Endothelial cell of umbilical vein (primary cell): ENCODE results near the gene AP1B1. TPM values are rescaled to one million over a fixed set of nuclear protein-coding genes. Genes with fewer than 3 reads are reported as not detected.

Source experiments
- BruUV-seq: library from RNA; stranded (reverse); fragments of 400-500 nt; replicated peaks from 2 replicates; lab custom pipeline; 2021; lab: Mats Ljungman, UMichigan
- CTCF ChIA-PET: fragments of 300-600, 350-600 bp; sonication (Branson Sonifier 250); formaldehyde crosslinking; loops from one replicate; lab custom pipeline; 2021; ENCODE audit warnings: antibody characterized with exemption, inconsistent platforms; lab: Charles Lee
- POLR2A ChIA-PET: fragments of 300-600, 350-600 bp; sonication (Branson Sonifier 250); formaldehyde crosslinking; loops from one replicate; lab custom pipeline; 2021; ENCODE audit warnings: antibody characterized with exemption, inconsistent platforms; lab: Charles Lee
- DNase-seq: peaks from one replicate; pipeline ENCODE4 v3.0.0-alpha.2; 2011; ENCODE audit warnings: low read depth, low spot score
- FAIRE-seq: peaks from 2 replicates; lab custom pipeline; 2011; peaks lifted over from hg19 to GRCh38; lab: Jason Lieb, UNC
- H2AFZ ChIP-seq: 2 replicates; pipeline ENCODE4 v1.6.0; 2012; ENCODE audit warnings: low read depth, low read length, control low read depth, inconsistent platforms
- H3K27ac ChIP-seq: 2 replicates; pipeline ENCODE4 v1.5.1; 2011; ENCODE audit warnings: low read depth, mild to moderate bottlenecking, control low read depth, low read length, moderate library complexity; ENCODE audit not compliant: insufficient read depth
- H3K27me3 ChIP-seq, 2 experiments: 2 replicates each; pipeline versions ENCODE4 v1.6.0 to v1.6.1; 2011; ENCODE audit warnings: low read length in 2 of 2, mixed read lengths in 1 of 2; ENCODE audit not compliant: control insufficient read depth in 2 of 2, insufficient read depth in 2 of 2
- H3K36me3 ChIP-seq, 2 experiments: 2 replicates in 1 of 2; 3 replicates in 1 of 2; pipeline ENCODE4 v1.5.1; 2011; ENCODE audit warnings: low read length in 2 of 2, mild to moderate bottlenecking in 1 of 2, moderate library complexity in 1 of 2; ENCODE audit not compliant: control insufficient read depth in 2 of 2, insufficient read depth in 2 of 2; ENCODE audit errors: extremely low read depth in 1 of 2
- H3K4me1 ChIP-seq: 3 replicates; pipeline ENCODE4 v1.5.1; 2011; ENCODE audit warnings: mild to moderate bottlenecking, low read length; ENCODE audit not compliant: control insufficient read depth, insufficient read depth; ENCODE audit errors: extremely low read depth
- H3K4me2 ChIP-seq: 2 replicates; pipeline ENCODE4 v1.6.1; 2011; ENCODE audit warnings: low read length, control low read depth, mixed read lengths; ENCODE audit not compliant: insufficient read depth
- H3K4me3 ChIP-seq, 3 experiments: fragments of 200-600 bp in 1 of 3; sonication (generic), shearing (Covaris generic) in 1 of 3; replicated peaks in 1 of 3; 2 replicates each; pipeline ENCODE4 v1.5.1; 2011 to 2016; ENCODE audit warnings: control low read depth in 3 of 3, low read length in 3 of 3, mild to moderate bottlenecking in 2 of 3, inconsistent platforms in 1 of 3, low read depth in 1 of 3, moderate library complexity in 1 of 3; ENCODE audit not compliant: insufficient read depth in 1 of 3
- H3K79me2 ChIP-seq: 2 replicates; pipeline ENCODE4 v1.6.0; 2012; ENCODE audit warnings: low read length, inconsistent platforms; ENCODE audit not compliant: control insufficient read depth, insufficient read depth
- H3K9ac ChIP-seq: replicated peaks from 2 replicates; pipeline ENCODE3; 2011; ENCODE audit warnings: low read length, control low read depth; ENCODE audit not compliant: insufficient read depth; ENCODE audit errors: extremely low read depth
- H3K9me1 ChIP-seq: replicated peaks from 3 replicates; pipeline ENCODE4 v1.6.0; 2011; ENCODE audit warnings: mild to moderate bottlenecking, low read length; ENCODE audit not compliant: control insufficient read depth, insufficient read depth; ENCODE audit errors: extremely low read depth
- H3K9me3 ChIP-seq: replicated peaks from 2 replicates; pipeline ENCODE4 v1.5.1; 2012; ENCODE audit warnings: low read length, inconsistent platforms; ENCODE audit not compliant: control insufficient read depth, insufficient read depth
- H4K20me1 ChIP-seq: replicated peaks from 2 replicates; pipeline ENCODE3; 2011; ENCODE audit warnings: mild to moderate bottlenecking, low read length; ENCODE audit not compliant: control insufficient read depth, insufficient read depth; ENCODE audit errors: extremely low read depth
- EZH2 ChIP-seq: IDR thresholded peaks from 2 replicates; pipeline ENCODE4 v1.6.1; 2012; ENCODE audit warnings: borderline replicate concordance, low read depth, mild to moderate bottlenecking, moderate library complexity, low read length, inconsistent platforms; ENCODE audit not compliant: severe bottlenecking
- FOS ChIP-seq: IDR thresholded peaks from 2 replicates; pipeline ENCODE4 v1.6.1; 2011; ENCODE audit warnings: mild to moderate bottlenecking, low read length, moderate library complexity, borderline replicate concordance; ENCODE audit not compliant: insufficient read depth
- GATA2 ChIP-seq: IDR thresholded peaks from 2 replicates; pipeline ENCODE4 v1.7.0; 2011; ENCODE audit warnings: low read depth, mild to moderate bottlenecking, moderate library complexity, mixed read lengths, low read length; ENCODE audit not compliant: insufficient read length, insufficient read depth
- MYC ChIP-seq: IDR thresholded peaks from one replicate; pipeline ENCODE4 v1.6.1; 2011; ENCODE audit warnings: mild to moderate bottlenecking, low read depth, low read length
- POLR2A ChIP-seq: IDR thresholded peaks from 2 replicates; pipeline ENCODE4 v1.6.1; 2012; ENCODE audit warnings: low read depth, mild to moderate bottlenecking, control low read depth, low read length
- POLR2AphosphoS5 ChIP-seq: IDR thresholded peaks from 2 replicates; pipeline ENCODE4 v1.6.1; 2012; ENCODE audit warnings: low read depth, mild to moderate bottlenecking, control low read depth, low read length, moderate library complexity; ENCODE audit not compliant: insufficient read depth
- dilution Hi-C: fragments of 300-500 bp; cut with MboI; formaldehyde crosslinking; loops from one replicate; pipeline ENCODE4 v1.15.0; 2019; ENCODE audit warnings: low sequenced_read_pairs; ENCODE audit not compliant: extremely low pct_ligation_motif_present
- intact Hi-C: fragments of 100-400 bp; cut with micrococcal nuclease; formaldehyde crosslinking; loops from one replicate; pipeline ENCODE4 v1.10.0; 2022
- polyA plus RNA-seq, 4 experiments: library from polyadenylated mRNA; depleted of rRNA in 3 of 4; stranded (reverse) in 3 of 4; unstranded in 1 of 4; fragments of >200 nt; gene quantifications; 2 replicates each; pipeline versions ENCODE4 v1.2.1 to v1.2.3, GENCODE V29; 2011 to 2012; ENCODE audit warnings: missing spikeins in 1 of 4
- total RNA-seq: library from RNA; stranded (reverse); gene quantifications from 2 replicates; pipeline ENCODE4 v1.2.3, GENCODE V29; 2021
- TF ChIP-seq, protein P1 (sequence below), 2 donors: IDR thresholded peaks; 1 replicate in 1 of 2; 2 replicates in 1 of 2; pipeline ENCODE4 v1.5.1; 2011; ENCODE audit warnings: low read length in 2 of 2, mild to moderate bottlenecking in 2 of 2, moderate library complexity in 2 of 2, control low read depth in 1 of 2, inconsistent platforms in 1 of 2, low read depth in 1 of 2; ENCODE audit not compliant: insufficient read depth in 1 of 2; ENCODE audit errors: extremely low read depth in 1 of 2
- TF ChIP-seq, protein P2 (sequence below): IDR thresholded peaks from 2 replicates; pipeline ENCODE4 v1.6.1; 2011; ENCODE audit not compliant: insufficient read depth, insufficient read length

AP1B1 gene
- total and polyA plus RNA-seq, 2 donors (not counting 3 experiments of a cell fraction or from before 2014, with no cell fraction given): 107 to 131 TPM

DNA sequence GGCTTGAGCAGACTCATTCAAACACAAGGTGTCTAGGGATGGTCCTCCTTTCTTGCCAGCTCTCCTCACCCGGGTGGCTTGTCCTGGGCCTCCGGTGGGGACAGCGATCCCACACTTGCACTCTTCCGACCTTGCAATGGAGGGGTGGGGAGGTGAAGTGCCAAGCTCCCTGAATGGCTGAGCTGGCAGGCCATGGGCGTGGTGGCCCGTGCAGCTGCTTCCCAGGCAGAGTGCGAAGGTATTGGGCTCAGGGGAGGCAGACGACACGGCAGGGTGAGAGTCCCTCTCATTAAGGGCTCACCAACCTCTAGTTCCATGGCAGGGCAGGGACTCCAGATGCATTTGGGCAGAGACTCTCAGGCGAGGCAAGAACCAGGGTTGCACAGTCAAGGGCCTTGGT, 61.9 kb downstream of the AP1B1 start:
- intact Hi-C loops: no loop called here
- H3K9ac ChIP-seq: no peak overlapping the region
- no peak overlapping the region for H2AFZ ChIP-seq
- no TSS peak for BruUV-seq
- H3K36me3 ChIP-seq: peaks cover 4 to 30% of the 10 kb centered on the region in 2 experiments
- H3K79me2 ChIP-seq: no peaks in the 10 kb centered on the region
- FAIRE-seq: no peak
- no peak for DNase-seq
- no peaks in the 10 kb centered on the region for H3K9me1 ChIP-seq
- ChIA-PET CTCF (interaction anchor here (1.4 kb wide), 1 partner anchor 33 kb away, joined by 5 read pairs; no protein-coding TSS in a partner anchor), POLR2A (no interaction called here)
- H3K4me2 ChIP-seq: no peak overlapping the region
- no peaks in the 10 kb centered on the region for H3K9me3 ChIP-seq
- dilution Hi-C loops: no loop called here
- no peak overlapping the region for H3K27ac ChIP-seq
- no peaks in the 10 kb centered on the region for H3K27me3 ChIP-seq
- no peaks in the 10 kb centered on the region for H4K20me1 ChIP-seq
- H3K4me3 ChIP-seq: no peak overlapping the region
- no peak for TF ChIP-seq POLR2AphosphoS5
- no peak for TF ChIP-seq FOS
- TF ChIP-seq, protein P1, sequence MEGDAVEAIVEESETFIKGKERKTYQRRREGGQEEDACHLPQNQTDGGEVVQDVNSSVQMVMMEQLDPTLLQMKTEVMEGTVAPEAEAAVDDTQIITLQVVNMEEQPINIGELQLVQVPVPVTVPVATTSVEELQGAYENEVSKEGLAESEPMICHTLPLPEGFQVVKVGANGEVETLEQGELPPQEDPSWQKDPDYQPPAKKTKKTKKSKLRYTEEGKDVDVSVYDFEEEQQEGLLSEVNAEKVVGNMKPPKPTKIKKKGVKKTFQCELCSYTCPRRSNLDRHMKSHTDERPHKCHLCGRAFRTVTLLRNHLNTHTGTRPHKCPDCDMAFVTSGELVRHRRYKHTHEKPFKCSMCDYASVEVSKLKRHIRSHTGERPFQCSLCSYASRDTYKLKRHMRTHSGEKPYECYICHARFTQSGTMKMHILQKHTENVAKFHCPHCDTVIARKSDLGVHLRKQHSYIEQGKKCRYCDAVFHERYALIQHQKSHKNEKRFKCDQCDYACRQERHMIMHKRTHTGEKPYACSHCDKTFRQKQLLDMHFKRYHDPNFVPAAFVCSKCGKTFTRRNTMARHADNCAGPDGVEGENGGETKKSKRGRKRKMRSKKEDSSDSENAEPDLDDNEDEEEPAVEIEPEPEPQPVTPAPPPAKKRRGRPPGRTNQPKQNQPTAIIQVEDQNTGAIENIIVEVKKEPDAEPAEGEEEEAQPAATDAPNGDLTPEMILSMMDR (IDR thresholded peaks at IDR 0.05; ENCODE audit: extremely low read depth in 1 of 2, insufficient read depth in 1 of 2, low read depth in 1 of 2, low read length in 2 of 2): no peak
- TF ChIP-seq MYC: no peak
- no peak for TF ChIP-seq EZH2
- H3K4me1 ChIP-seq: peaks cover 10% of the 10 kb centered on the region

DNA sequence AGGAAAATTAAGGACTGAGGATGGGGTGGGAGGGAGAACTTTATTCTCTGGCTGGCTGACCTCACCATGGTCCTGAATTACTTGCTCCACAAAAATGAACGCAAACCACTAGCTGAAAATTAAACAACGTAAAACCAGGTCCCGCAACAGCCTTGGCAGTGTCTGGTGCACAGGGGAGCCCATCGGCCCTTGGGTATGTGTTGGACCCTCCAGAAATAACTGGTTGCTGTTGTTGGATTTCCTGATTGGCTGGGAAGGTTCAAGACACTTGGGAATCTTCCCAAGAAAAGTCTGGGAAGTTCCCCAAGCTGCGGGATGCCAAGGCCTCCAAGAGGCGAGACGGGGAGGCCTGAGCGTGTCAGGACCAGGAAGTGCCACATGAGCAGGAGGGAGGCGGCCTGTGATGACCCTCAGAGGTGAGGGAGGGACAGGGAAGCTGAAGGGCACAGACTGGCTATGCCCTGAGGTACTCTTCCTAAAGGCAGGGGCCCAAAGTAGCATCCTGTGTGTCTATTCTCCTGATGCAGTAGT, 62.5 kb downstream of the AP1B1 start:
- ChIA-PET POLR2A (no interaction called here), CTCF (interaction anchor here (1.4 kb wide), 1 partner anchor 34 kb away, joined by 5 read pairs; no protein-coding TSS in a partner anchor)
- H4K20me1 ChIP-seq: no peaks in the 10 kb centered on the region
- TF ChIP-seq POLR2A (no peak), EZH2 (no peak), MYC (no peak), FOS (no peak), GATA2 (no peak)
- TF ChIP-seq, protein P2, sequence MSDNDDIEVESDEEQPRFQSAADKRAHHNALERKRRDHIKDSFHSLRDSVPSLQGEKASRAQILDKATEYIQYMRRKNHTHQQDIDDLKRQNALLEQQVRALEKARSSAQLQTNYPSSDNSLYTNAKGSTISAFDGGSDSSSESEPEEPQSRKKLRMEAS: no peak
- H3K79me2 ChIP-seq: no peaks in the 10 kb centered on the region
- no peak overlapping the region for H3K4me3 ChIP-seq
- H3K9me1 ChIP-seq: no peaks in the 10 kb centered on the region
- DNase-seq (no peak), FAIRE-seq (no peak)
- H2AFZ ChIP-seq: no peak overlapping the region
- no peak overlapping the region for H3K4me2 ChIP-seq
- H3K9ac ChIP-seq: no peak overlapping the region
- dilution Hi-C loops (no loop called here), intact Hi-C loops (no loop called here)
- BruUV-seq: no TSS peak
- no peak overlapping the region for H3K27ac ChIP-seq
- no peaks in the 10 kb centered on the region for H3K9me3 ChIP-seq
- H3K4me1 ChIP-seq: peaks cover 3% of the 10 kb centered on the region
- no peaks in the 10 kb centered on the region for H3K27me3 ChIP-seq
- H3K36me3 ChIP-seq: peaks cover 2 to 28% of the 10 kb centered on the region in 2 experiments
